Measurements from ENCODE around the gene C2orf92.
"Not testable (repeated sequence)": the region's sequence is repeated elsewhere in the genome, so short reads cannot be mapped to it uniquely, and the experiment has no call there.

C2orf92 gene

DNA sequence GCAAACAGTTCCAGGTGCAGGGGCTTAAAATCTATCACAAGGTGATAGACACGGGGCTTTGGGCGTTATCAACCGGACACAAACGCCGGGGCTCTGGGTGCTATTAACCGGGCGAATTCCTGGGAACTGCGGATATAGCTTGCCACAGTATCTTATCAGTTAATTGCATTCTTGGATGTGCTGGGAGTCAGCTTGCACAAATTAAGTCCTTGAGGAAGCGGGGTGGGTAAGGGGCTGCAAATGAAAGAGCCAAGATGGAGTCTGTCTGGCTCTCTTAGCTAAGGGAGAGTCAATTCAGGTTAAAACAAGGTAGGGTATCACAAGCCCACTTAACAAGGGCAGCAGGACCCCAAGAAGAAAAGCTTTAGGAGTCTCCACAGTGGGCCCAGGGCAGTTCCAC, 42.7 kb downstream of the C2orf92 start:
- Mint-ChIP-seq H3K4me1 (ENCODE audit: low read depth) (peaks cover 63% of the 10 kb centered on the region), H3K27ac (peak overlapping the region; percentile 100), H3K4me3 (peak overlapping the region; percentile 98)

DNA sequence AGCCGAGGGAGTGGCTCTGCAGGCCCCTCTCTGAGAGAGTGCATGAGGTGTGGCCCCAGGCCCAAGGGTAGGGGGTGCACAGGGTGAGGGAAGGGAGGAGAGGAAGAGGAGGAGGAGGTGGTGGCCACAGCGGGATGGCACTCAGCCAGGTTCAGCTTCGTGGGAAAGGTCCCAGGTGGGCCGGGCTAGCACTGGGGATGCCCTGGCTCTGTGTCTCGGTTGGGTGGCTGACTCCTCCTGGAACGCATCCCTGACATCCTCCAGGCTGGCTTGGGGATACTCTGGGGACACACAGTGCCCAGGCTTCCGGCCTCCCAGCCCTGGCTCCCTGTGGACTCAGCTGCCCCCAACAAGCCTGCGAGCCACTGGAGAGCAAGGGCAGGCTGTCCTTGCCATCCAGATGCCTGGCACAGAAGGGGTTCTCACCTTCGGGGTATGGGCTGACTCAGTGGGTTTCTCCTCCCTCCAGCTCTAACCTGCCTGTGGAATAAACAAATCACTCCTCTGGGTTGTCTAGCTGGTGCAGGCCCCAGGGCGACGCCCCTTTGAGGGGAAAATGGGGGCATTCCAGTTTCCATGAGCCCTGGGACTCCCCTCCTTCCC, 43.3 kb downstream of the C2orf92 start:
- H3K27me3 Mint-ChIP-seq: no peaks in the 10 kb centered on the region
- peaks cover 68% of the 10 kb centered on the region for H3K4me1 Mint-ChIP-seq (ENCODE audit: low read depth)
- H3K4me3 Mint-ChIP-seq: peak overlapping the region; percentile 98

More for the DNA sequence above, 42.7 kb downstream of the C2orf92 start:
- not testable (repeated sequence) for H3K9me3 Mint-ChIP-seq (ENCODE audit: low read depth); H3K27me3 Mint-ChIP-seq; H3K36me3 Mint-ChIP-seq

DNA sequence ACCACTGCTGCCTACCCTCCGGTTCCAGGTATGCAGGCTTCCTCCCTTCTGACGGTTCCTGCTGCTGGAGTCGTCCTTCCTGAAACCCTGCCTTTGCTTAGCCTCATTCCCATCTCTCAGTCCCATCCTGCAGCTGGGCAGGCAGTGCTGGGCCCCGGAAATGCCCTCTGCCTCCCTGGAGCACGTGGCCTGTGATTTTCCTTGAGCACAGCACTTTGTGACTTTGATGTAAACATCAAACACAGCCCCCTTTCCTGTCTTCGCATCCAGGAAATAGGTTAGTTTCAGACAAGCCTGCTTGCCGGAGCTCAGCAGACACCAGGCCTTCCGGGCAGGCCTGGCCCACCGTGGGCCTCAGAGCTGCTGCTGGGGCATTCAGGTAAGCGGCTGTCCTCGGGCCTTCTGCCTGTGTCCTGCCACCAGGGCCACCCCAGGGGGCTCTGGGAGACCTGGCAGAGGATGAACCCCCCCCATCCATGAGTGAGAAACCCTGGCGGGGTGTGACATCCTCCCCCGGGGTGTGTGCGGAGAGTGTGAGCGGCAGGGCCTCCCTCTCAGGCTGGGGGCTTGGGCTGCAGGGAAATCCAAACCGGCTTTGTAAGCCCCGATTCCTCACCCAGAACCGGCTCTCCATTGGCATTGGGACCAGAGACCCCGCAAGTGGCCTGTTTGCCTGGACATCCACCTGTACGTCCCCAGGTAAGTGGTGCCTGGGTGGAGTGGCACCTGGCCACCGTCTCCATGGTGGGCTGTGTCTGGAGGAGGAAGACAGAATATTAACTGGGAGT, 44.0 kb downstream of the C2orf92 start, which contains the start of gene ZAP70:
Gene ZAP70 (plus strand): TSS at position 281 of the 788 bp plus-strand sequence. CDS start 10,461 bp downstream, outside the sequence.
- peak within 1 kb of the TSS; percentile 98 for H3K4me3 Mint-ChIP-seq
- no peaks in the 10 kb centered on the region for H3K9me3 Mint-ChIP-seq (ENCODE audit: low read depth)
- no peaks in the 10 kb centered on the region for H3K27me3 Mint-ChIP-seq
- H3K36me3 Mint-ChIP-seq: peaks cover 11% of the 10 kb centered on the region
- H3K27ac Mint-ChIP-seq: peak within 1 kb of the TSS; percentile 100
- peaks cover 73% of the 10 kb centered on the region for H3K4me1 Mint-ChIP-seq (ENCODE audit: low read depth)

More for the DNA sequence above, 43.3 kb downstream of the C2orf92 start:
- Mint-ChIP-seq H3K27ac (peak overlapping the region; percentile 100), H3K9me3 (ENCODE audit: low read depth) (no peaks in the 10 kb centered on the region), H3K36me3 (peaks cover 8% of the 10 kb centered on the region)

DNA sequence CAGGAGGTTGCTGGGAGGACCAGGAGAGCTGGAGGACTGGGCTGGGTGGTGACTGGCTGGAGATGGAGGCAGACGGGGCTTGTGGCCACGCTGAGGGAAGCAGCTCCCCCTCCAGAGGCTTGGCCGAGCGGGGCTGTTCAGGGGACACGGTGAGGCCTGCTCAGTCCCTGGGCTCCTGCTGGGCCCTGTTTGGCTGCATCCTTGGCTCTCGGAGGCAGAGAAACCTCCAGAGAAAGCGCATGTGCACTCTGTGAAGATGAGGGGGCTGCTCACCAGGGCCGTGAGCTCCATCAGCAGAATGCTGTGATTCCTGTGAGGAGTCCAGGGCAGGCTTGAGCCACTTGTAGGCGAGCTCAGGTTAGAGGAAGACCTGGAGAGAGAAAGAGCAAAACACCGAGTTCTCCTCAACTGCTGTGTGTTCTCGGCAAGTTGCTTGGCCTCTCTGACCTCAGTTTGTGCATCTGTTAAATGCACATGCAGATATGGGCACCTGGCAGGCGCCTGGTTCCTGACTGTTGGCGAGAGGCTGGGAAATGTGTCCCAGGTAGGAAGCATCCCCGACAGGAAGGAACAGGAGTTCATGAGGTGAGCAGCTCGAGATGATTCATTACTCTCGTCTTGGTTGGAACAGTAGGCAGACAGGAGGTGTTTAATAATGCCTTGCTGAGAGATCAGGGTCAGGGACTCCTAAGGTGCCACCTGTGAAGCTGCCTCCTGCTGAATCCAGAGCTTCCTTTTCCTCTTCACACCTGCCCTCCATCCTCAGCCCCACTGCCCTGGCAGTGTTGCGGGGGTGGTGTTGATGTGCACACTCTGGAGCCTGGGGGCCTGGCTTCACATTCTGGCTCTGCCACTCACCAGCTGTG, 44.8 kb downstream of the C2orf92 start:
- Mint-ChIP-seq H3K27me3 (no peaks in the 10 kb centered on the region), H3K4me3 (peak overlapping the region; percentile 98), H3K4me1 (ENCODE audit: low read depth) (peaks cover 81% of the 10 kb centered on the region), H3K9me3 (ENCODE audit: low read depth) (no peaks in the 10 kb centered on the region), H3K27ac (peak overlapping the region; percentile 100), H3K36me3 (peaks cover 18% of the 10 kb centered on the region)

DNA sequence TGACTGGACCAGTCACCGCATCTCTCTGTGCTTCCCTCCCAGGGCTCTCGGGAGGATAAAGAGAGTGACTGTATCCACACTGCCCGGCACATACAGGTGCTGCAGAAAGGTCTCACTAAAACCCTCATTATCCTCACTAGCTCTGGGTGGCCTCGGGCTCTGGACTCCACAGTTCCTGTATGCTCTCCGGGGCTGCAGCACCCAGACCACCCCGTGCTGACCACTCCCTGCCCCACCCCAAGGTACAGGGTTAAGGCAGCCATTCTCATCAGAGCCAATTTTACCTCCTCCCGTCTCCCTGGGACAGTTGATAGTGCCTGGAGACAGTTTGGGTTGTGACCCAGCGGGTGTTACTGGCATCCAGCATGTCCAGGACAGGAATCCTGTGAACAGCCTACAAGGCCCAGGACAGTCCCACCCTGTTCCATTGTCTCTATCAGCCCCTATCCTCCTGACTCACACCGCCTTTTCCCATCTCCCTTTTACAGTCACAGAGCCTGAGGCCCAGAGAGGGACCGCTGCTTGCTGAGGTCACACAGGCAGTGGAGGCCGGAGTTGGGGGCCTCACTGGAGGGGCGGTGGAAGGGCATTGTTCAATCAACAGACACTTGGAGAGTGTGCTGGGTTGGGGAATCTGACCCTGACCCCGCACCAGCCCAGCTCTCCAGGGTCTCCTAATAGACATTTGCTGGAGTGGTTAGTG, 45.6 kb downstream of the C2orf92 start:
- H3K36me3 Mint-ChIP-seq: peaks cover 18% of the 10 kb centered on the region
- H3K27ac Mint-ChIP-seq: peak overlapping the region; percentile 100
- peaks cover 85% of the 10 kb centered on the region for H3K4me1 Mint-ChIP-seq (ENCODE audit: low read depth)
- no peaks in the 10 kb centered on the region for H3K27me3 Mint-ChIP-seq
- no peaks in the 10 kb centered on the region for H3K9me3 Mint-ChIP-seq (ENCODE audit: low read depth)
- peak overlapping the region; percentile 98 for H3K4me3 Mint-ChIP-seq

DNA sequence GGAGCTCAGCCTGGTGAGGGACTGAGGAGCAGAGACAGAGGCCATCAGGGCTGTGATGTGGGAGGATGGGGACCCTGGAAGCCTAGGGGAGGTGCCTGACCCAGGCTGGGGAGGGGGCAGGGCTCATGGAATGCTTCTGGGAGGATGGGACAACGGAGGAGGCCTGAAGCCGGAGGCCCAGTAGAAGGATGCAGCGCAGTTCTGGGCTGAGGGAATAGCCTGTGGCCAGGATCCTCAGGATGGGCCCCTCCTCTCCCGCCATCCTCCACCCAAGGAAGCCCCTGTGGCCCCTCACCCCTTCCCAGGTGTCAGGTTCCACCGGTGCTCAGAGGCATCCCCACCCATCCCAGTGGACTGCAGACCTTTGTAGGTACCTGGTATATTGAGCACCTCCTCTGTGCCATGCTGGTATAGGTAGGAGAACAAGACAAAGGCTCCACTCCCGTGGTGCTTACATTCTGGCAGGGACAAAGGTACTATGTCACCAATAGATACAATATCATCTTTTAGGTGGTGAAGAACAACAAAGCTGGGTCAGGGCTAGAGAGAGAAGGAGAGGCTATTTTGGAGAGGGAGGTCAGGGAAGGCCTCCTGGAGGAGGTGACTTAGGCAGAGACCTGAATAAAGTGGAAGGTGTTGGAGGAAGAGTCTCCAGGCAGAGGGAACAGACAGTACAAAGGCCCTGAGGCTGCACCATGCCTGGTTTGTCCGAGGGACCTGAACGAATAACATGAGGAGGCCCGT, 46.6 kb downstream of the C2orf92 start:
- Mint-ChIP-seq H3K36me3 (peaks cover 20% of the 10 kb centered on the region), H3K27ac (peak overlapping the region; percentile 100), H3K4me1 (ENCODE audit: low read depth) (peaks cover 85% of the 10 kb centered on the region), H3K27me3 (no peaks in the 10 kb centered on the region), H3K9me3 (ENCODE audit: low read depth) (no peaks in the 10 kb centered on the region), H3K4me3 (peak overlapping the region; percentile 98)

DNA sequence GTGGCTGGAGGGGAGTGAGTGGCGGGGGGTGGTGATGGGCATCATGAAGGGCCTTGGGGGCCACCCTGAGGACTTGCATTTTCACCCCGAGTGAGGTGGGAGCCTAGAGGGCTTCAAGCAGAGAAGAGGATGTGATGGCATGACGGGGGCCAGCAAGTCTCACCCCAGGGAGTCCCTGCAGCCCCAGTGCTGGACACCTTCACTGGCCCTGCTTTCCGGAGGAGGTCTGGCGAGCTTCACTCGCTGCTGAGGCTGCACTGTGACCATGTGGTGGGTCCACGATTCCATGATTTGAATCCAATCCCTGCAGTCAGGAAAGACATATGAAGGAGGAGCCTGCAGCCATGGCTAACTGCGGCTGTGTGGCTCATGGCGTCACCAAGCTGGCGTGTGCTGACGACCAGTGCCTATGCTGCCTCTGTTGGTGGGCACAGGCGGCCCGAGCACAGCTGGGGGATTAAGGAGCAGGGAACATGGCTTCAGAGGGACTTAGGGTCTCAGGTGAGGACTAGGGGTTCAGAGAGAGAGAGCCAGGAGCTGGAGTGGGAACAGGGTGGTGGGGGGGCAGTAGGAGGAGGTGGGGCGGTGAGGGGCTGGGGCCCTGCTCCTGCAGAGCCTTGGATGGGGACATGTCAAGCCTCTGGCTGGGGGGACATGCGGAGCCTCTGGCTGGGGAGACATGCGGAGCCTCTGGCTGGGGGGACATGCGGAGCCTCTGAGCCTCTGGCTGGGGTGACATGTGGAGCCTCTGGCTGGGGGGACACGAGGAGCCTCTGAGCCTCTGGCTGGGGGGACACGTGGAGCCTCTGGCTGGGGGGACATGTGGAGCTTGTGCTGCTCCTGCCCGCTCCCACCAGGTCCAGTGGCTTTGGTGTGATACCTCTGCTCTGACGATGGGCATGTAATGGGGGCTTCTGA, 47.4 kb downstream of the C2orf92 start:
- Mint-ChIP-seq H3K4me3 (peak overlapping the region; percentile 98), H3K4me1 (ENCODE audit: low read depth) (peaks cover 78% of the 10 kb centered on the region), H3K36me3 (peaks cover 20% of the 10 kb centered on the region)

DNA sequence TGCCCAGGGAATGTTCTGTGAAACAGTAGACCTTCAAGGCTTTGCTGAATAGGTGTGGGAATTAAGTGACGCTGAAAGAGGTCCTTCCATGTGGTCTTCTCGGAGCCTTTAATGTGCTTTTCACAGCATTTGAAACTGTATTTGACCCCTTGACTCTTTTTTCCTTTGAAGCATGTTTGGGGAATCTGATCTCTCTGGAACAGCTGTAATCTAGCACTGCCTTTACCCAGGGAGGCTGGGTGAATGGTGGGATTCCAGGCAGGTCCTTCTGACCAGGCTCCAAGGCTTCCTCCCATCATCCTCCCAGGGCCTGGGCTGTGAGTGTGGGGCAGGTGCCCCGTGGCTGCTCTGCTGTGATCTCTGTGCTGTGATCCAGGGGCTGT, 48.1 kb downstream of the C2orf92 start:
- no peaks in the 10 kb centered on the region for H3K27me3 Mint-ChIP-seq
- H3K4me1 Mint-ChIP-seq (ENCODE audit: low read depth): peaks cover 76% of the 10 kb centered on the region
- H3K9me3 Mint-ChIP-seq (ENCODE audit: low read depth): no peaks in the 10 kb centered on the region
- peak overlapping the region; percentile 99 for H3K27ac Mint-ChIP-seq
- peak overlapping the region; percentile 98 for H3K4me3 Mint-ChIP-seq
- H3K36me3 Mint-ChIP-seq: peaks cover 22% of the 10 kb centered on the region

More for the DNA sequence above, 47.4 kb downstream of the C2orf92 start:
- Mint-ChIP-seq H3K27me3 (no peaks in the 10 kb centered on the region), H3K27ac (peak overlapping the region; percentile 99), H3K9me3 (ENCODE audit: low read depth) (no peaks in the 10 kb centered on the region)

DNA sequence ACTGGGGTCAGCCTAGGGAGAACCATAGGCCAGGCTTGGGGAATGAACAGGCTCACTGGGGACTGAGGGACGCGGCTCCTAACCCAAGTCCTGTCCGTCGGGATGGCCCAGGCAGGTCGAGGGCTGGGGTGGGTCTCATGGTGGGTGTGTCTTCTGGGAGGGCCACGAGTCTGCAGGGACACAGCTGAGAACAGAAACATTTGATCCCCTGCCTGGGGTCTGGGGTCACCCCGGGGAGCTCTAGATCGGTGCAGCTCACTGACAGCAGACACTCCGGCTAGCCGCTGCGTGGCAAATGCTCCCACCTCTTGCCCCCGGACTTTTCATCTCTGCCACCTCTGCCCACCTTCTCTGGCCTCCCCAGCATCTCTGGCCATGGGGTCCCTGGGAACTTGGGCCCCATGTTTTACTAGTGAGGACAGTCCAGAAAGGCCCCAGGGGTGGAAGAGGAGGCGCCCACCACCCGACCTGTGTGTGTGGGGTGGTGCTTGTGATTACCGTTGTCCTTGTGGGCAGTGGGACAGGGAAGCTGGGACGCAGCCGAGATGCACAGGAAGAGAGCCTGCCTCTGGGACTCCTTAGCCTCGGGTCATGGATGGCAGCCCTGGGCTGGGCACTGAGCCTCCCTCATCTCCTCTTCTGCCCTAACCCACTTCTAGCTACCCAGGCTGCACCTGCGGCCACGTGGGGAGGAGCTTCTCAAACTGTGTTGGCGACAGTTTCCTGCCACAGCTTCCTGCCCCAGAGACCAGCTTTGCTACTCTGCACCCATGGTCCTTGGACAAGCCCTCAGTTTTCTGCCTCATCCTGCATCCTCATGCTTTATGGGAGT, 48.8 kb downstream of the C2orf92 start:
- H3K27ac Mint-ChIP-seq: peak overlapping the region; percentile 99
- no peaks in the 10 kb centered on the region for H3K9me3 Mint-ChIP-seq (ENCODE audit: low read depth)
- H3K4me1 Mint-ChIP-seq (ENCODE audit: low read depth): peaks cover 75% of the 10 kb centered on the region
- no peaks in the 10 kb centered on the region for H3K27me3 Mint-ChIP-seq
- peaks cover 24% of the 10 kb centered on the region for H3K36me3 Mint-ChIP-seq
- peak overlapping the region; percentile 98 for H3K4me3 Mint-ChIP-seq

DNA sequence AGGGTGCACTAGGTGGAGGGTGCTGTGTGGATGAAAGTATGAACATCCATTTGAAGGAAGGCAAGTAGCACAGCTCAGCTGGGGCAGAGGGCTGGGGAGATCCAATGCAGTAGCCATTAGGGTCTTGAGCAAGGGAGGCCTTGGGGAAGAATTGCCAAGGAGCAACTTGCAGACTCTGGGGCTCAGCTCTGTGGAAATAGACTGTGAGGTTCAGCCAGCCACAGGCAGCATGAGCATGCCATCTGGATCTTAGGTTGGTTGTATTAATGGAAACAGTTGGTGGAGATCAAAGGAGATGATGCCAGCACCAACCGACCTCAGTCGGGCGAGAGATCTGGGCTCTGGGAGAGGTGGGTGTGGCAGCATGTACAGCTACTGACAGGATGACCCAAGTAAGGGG, 49.4 kb downstream of the C2orf92 start:
- H3K9me3 Mint-ChIP-seq (ENCODE audit: low read depth): no peaks in the 10 kb centered on the region
- H3K4me3 Mint-ChIP-seq: peak overlapping the region; percentile 98
- H3K27me3 Mint-ChIP-seq: no peaks in the 10 kb centered on the region
- H3K36me3 Mint-ChIP-seq: peaks cover 24% of the 10 kb centered on the region
- H3K27ac Mint-ChIP-seq: peak overlapping the region; percentile 99
- peaks cover 75% of the 10 kb centered on the region for H3K4me1 Mint-ChIP-seq (ENCODE audit: low read depth)

DNA sequence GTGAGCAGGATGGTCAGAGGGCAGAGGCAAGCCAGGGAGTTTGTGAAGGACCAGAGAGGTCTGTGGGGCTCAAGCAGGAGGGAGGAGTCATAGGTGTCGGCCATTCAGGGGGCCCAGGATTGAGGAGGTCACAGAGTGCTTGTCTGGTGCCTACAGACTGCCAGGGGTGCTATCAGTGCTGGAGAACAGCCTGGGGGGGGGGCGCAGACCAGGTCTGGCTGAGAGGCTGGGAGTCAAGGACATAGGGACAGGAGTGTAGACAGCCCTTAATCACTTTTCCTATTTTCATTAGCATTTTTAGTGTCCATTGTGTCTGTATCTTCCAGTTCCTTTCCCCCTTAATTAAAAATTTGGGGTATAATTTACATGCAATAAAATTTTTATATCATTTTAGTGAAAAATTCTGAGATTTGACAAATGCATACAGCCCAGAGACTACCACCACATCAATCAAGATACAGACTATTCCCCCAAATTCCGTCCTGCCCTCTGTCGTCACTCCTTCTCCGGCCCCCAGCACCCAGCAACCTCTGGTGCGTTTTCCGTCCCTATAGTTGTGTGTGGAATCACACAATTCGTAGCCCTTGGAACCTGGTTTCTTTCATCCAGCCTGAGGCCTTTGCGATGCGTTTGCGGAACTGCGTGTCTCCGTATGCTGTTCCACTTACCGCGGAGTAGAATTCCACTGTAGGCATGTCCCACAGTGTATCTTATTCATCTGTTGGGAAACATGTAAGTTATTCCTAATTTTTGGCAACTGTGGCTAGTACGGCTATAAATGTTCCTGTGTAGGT, 50.0 kb downstream of the C2orf92 start:
- peak overlapping the region; percentile 99 for H3K27ac Mint-ChIP-seq
- H3K27me3 Mint-ChIP-seq: no peaks in the 10 kb centered on the region
- peaks cover 24% of the 10 kb centered on the region for H3K36me3 Mint-ChIP-seq
- peak overlapping the region; percentile 98 for H3K4me3 Mint-ChIP-seq
- H3K9me3 Mint-ChIP-seq (ENCODE audit: low read depth): no peaks in the 10 kb centered on the region
- H3K4me1 Mint-ChIP-seq (ENCODE audit: low read depth): peaks cover 73% of the 10 kb centered on the region

DNA sequence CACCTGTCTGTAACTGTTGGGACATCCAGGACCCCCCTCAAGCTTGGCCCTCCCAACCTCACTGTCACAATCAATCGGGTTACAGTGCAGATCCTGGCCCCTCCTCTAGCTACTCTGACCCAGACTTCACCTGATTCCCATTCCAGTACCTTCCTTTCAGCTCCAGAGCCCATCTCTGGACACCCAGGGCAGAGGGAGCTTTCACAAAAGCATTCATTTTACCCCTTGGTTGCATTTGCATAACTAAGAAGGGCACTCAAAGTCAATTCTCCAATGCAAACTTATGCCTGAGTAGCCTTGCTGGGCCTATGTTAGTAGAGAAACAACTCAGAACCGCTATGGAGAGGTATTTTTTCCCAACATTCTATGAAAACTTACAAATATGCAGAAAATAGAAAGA, 51.2 kb downstream of the C2orf92 start:
- Mint-ChIP-seq H3K4me3 (peak overlapping the region; percentile 67), H3K4me1 (ENCODE audit: low read depth) (peaks cover 69% of the 10 kb centered on the region), H3K27me3 (no peaks in the 10 kb centered on the region), H3K9me3 (ENCODE audit: low read depth) (no peaks in the 10 kb centered on the region), H3K27ac (peak overlapping the region; percentile 99), H3K36me3 (peaks cover 24% of the 10 kb centered on the region)

Measured in activated naive CD8-positive, alpha-beta T cell (primary cell).